Measurements from ENCODE around the gene GDF2. TPM values are rescaled to one million over a fixed set of nuclear protein-coding genes. Genes with fewer than 3 reads are reported as not detected.

The GDF2 gene
- total RNA-seq, 1 experiment from 2014 or later, result not detected

DNA sequence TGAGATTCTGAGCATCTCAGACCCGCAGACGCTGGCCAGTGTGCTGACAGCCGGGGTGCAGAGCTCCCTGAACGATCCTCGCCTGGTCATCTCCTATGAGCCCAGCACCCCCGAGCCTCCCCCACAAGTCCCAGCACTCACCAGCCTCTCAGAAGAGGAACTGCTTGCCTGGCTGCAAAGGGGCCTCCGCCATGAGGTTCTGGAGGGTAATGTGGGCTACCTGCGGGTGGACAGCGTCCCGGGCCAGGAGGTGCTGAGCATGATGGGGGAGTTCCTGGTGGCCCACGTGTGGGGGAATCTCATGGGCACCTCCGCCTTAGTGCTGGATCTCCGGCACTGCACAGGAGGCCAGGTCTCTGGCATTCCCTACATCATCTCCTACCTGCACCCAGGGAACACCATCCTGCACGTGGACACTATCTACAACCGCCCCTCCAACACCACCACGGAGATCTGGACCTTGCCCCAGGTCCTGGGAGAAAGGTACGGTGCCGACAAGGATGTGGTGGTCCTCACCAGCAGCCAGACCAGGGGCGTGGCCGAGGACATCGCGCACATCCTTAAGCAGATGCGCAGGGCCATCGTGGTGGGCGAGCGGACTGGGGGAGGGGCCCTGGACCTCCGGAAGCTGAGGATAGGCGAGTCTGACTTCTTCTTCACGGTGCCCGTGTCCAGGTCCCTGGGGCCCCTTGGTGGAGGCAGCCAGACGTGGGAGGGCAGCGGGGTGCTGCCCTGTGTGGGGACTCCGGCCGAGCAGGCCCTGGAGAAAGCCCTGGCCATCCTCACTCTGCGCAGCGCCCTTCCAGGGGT, 26.6 kb downstream of the GDF2 start:
- no peak overlapping the region for H3T11ph ChIP-seq (ENCODE audit: low read length)
- no peak overlapping the region for H3K4me2 ChIP-seq (ENCODE audit: insufficient read depth, insufficient read length, low read length)
- no peak overlapping the region for H2AFZ ChIP-seq (ENCODE audit: low read length)
- Mint-ChIP-seq H3K36me3 (ENCODE audit: insufficient read depth in 1 of 3, low read depth in 3 of 3) (no peaks in the 10 kb centered on the region), H3K4me3 (no peak overlapping the region), H3K27ac (no peak overlapping the region; a peak in 1 of 7 replicates), H3K27me3 (ENCODE audit: low read depth) (no peaks in the 10 kb centered on the region; the same call in none of the 2 replicates), H3K4me1 (peaks cover 0 to 4% of the 10 kb centered on the region in 2 experiments; a peak in 1 of 4 replicates), H3K9me3 (no peaks in the 10 kb centered on the region)
- H3K4ac ChIP-seq (ENCODE audit: low read depth, low read length), result no peak overlapping the region
- DNase-seq, result no peak
- no peak overlapping the region for H2AK5ac ChIP-seq (ENCODE audit: insufficient read length, low read length)
- no peak overlapping the region for H2BK12ac ChIP-seq (ENCODE audit: insufficient read length, low read depth, low read length)
- no peak overlapping the region for H2BK20ac ChIP-seq (ENCODE audit: low read depth, low read length, poor library complexity, severe bottlenecking)
- H3K23me2 ChIP-seq (ENCODE audit: insufficient read length, low read depth, low read length, poor library complexity, severe bottlenecking), result no peaks in the 10 kb centered on the region
- H3K18ac ChIP-seq (ENCODE audit: insufficient read length, low read depth, low read length), result no peak overlapping the region
- H4K20me1 ChIP-seq (ENCODE audit: control insufficient read depth, insufficient read depth, insufficient read length), result no peaks in the 10 kb centered on the region
- no peak overlapping the region for H3K23ac ChIP-seq (ENCODE audit: insufficient read length, low read depth, low read length)
- no peak overlapping the region for H2BK15ac ChIP-seq (ENCODE audit: low read depth, low read length)
- H3K27me3 ChIP-seq (ENCODE audit: insufficient read depth, low read length), result no peaks in the 10 kb centered on the region
- no peaks in the 10 kb centered on the region for H3K4me1 ChIP-seq (ENCODE audit: insufficient read depth, low read length)
- no peak overlapping the region for H4K91ac ChIP-seq (ENCODE audit: insufficient read length, low read depth, low read length)
- H3K27ac ChIP-seq (ENCODE audit: insufficient read length, low read depth, low read length), result no peak overlapping the region
- H3K56ac ChIP-seq (ENCODE audit: insufficient read length, low read depth, low read length), result no peak overlapping the region
- H2BK120ac ChIP-seq (ENCODE audit: low read depth, low read length, poor library complexity, severe bottlenecking), result no peak overlapping the region
- WGBS (ENCODE audit: extremely low coverage, insufficient read length, low lambda C conversion rate), result no CpG with 5 or more reads among the region's 36 CpGs
- H3K79me1 ChIP-seq (ENCODE audit: insufficient read depth, low read depth, low read length, poor library complexity, severe bottlenecking), result no peaks in the 10 kb centered on the region
- H4K8ac ChIP-seq (replicated peaks; ENCODE audit: insufficient read length, low read depth, low read length), result no peak overlapping the region
- H3K9me3 ChIP-seq (ENCODE audit: control insufficient read depth, low read depth, low read length), result no peaks in the 10 kb centered on the region
- H4K5ac ChIP-seq (ENCODE audit: insufficient read length, low read depth, low read length), result no peak overlapping the region
- no peak overlapping the region for H2BK5ac ChIP-seq (ENCODE audit: insufficient read length, low read length)
- no peak overlapping the region for H3K9ac ChIP-seq (ENCODE audit: extremely low read depth, insufficient read length, low read length)
- H3K79me2 ChIP-seq (ENCODE audit: insufficient read depth, low read length), result no peaks in the 10 kb centered on the region
- TF ChIP-seq, protein P1, sequence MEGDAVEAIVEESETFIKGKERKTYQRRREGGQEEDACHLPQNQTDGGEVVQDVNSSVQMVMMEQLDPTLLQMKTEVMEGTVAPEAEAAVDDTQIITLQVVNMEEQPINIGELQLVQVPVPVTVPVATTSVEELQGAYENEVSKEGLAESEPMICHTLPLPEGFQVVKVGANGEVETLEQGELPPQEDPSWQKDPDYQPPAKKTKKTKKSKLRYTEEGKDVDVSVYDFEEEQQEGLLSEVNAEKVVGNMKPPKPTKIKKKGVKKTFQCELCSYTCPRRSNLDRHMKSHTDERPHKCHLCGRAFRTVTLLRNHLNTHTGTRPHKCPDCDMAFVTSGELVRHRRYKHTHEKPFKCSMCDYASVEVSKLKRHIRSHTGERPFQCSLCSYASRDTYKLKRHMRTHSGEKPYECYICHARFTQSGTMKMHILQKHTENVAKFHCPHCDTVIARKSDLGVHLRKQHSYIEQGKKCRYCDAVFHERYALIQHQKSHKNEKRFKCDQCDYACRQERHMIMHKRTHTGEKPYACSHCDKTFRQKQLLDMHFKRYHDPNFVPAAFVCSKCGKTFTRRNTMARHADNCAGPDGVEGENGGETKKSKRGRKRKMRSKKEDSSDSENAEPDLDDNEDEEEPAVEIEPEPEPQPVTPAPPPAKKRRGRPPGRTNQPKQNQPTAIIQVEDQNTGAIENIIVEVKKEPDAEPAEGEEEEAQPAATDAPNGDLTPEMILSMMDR (conservative IDR thresholded peaks at IDR 0.05), result no peak
- H3K14ac ChIP-seq (ENCODE audit: insufficient read depth, low read length), result no peak overlapping the region
